Stimulated activated CD8-positive, alpha-beta memory T cell treated with anti-CD3 and anti-CD28 coated beads, Interleukin-7, amount 100 ng/mL, for 1 hour (primary cell): ENCODE results near the gene MTG2.

Source experiments
- DNase-seq, 2 donors: peaks; one replicate each; pipeline ENCODE4 v3.0.0-alpha.2; 2020; ENCODE audit warnings: low read depth in 2 of 2

MTG2 gene

GRCh38 chr20:62252342-62252966 lies 69.6 kb downstream of the MTG2 start:
- no peak for DNase-seq
